T1000 (cell line): ENCODE measurements around the gene OBP2A.
"Not testable (repeated sequence)": the region's sequence is repeated elsewhere in the genome, so short reads cannot be mapped to it uniquely, and the experiment has no call there.

Experiments
- DNase-seq: peaks from one replicate; lab custom pipeline; 2025; ENCODE audit warnings: mixed read lengths; lab: John Stamatoyannopoulos, UW

The OBP2A gene

GRCh38 chr9:135526730-135527571 lies 19.0 kb upstream of the OBP2A start:
- no peak for DNase-seq

- not testable (repeated sequence) for DNase-seq
Measured at GRCh38 chr9:135528842-135529435, 17.0 kb upstream of the OBP2A start.

- no peak for DNase-seq
Measured at GRCh38 chr9:135530146-135530545, 15.8 kb upstream of the OBP2A start.

- no peak for DNase-seq
Measured at GRCh38 chr9:135531096-135531495, 14.8 kb upstream of the OBP2A start.

GRCh38 chr9:135533113-135533512 lies 12.8 kb upstream of the OBP2A start:
- no peak for DNase-seq

- DNase-seq = no peak
Measured at GRCh38 chr9:135533674-135534073, 12.3 kb upstream of the OBP2A start.

- not testable (repeated sequence) for DNase-seq
Measured at GRCh38 chr9:135534192-135534711, 11.7 kb upstream of the OBP2A start.

- not testable (repeated sequence) for DNase-seq
Measured at GRCh38 chr9:135534826-135535225, 11.1 kb upstream of the OBP2A start.

GRCh38 chr9:135535631-135536030 lies 10.3 kb upstream of the OBP2A start:
- DNase-seq = not testable (repeated sequence)

- no peak for DNase-seq
Measured at GRCh38 chr9:135536216-135536615, 9.7 kb upstream of the OBP2A start.

GRCh38 chr9:135543262-135543894 lies 2.5 kb upstream of the OBP2A start:
- not testable (repeated sequence) for DNase-seq

- DNase-seq = no peak
Measured at GRCh38 chr9:135544981-135545635, 818 bp upstream of the OBP2A start.

GRCh38 chr9:135546792-135547617 lies 1.1 kb downstream of the OBP2A start:
- not testable (repeated sequence) for DNase-seq

GRCh38 chr9:135547756-135548736 lies 2.1 kb downstream of the OBP2A start:
- DNase-seq = no peak

- DNase-seq = not testable (repeated sequence)
Measured at GRCh38 chr9:135549478-135550343, 3.8 kb downstream of the OBP2A start.

- no peak for DNase-seq
Measured at GRCh38 chr9:135550344-135550918, 4.5 kb downstream of the OBP2A start.

GRCh38 chr9:135551031-135551430 lies 5.1 kb downstream of the OBP2A start:
- DNase-seq = no peak

GRCh38 chr9:135551456-135551855 lies 5.5 kb downstream of the OBP2A start:
- no peak for DNase-seq
